HG02642 (cell line): ENCODE measurements around the gene LBX1.
"Not testable (repeated sequence)": the region's sequence is repeated elsewhere in the genome, so short reads cannot be mapped to it uniquely, and the experiment has no call there.

Experiments used
- ATAC-seq: cut with Tn5 transposase; IDR thresholded peaks from one replicate; pipeline ENCODE4 v1.9.1; 2021; ENCODE audit warnings: mild to moderate bottlenecking; ENCODE audit not compliant: unreplicated experiment, poor library complexity

Gene LBX1

DNA sequence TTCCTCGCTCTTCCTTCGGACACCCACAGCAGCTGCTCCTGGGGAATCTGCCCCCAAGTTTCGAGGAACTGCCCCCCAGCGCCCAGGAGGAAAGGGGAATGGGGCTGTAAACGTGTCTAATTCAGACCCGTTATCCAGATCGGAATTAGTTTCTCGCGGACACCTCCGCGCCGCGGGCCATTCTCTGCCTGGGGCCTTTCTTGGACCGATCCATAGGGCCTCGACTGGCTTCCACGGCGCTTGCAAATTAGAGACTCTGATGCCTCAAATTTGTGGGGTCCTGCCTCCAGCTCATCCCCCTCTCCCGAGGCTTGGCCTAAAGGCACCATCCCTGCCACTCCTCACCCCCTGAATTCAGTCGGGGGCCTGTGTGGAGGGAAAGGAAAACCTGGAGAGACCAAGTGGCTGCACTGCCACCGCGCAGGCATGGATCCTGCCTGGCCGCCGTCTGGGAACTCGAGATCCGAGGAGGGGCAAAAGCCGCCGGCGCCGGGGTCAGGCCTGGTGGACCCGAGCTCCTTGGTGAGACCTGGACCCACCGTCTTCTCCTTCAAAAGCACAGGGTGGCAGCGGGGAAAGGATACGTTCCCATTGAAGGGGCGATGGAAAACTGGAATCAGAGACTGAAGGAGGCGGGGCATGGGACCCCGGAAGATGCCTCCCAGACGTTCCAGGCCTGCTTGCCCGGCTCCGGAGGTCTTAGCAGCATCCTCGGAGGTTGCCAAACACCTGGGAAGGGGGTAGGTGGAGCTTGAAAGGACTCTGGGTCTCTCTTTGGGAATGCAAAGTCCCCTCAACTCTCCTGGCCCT, 13.7 kb downstream of the LBX1 start:
- no peak for ATAC-seq

DNA sequence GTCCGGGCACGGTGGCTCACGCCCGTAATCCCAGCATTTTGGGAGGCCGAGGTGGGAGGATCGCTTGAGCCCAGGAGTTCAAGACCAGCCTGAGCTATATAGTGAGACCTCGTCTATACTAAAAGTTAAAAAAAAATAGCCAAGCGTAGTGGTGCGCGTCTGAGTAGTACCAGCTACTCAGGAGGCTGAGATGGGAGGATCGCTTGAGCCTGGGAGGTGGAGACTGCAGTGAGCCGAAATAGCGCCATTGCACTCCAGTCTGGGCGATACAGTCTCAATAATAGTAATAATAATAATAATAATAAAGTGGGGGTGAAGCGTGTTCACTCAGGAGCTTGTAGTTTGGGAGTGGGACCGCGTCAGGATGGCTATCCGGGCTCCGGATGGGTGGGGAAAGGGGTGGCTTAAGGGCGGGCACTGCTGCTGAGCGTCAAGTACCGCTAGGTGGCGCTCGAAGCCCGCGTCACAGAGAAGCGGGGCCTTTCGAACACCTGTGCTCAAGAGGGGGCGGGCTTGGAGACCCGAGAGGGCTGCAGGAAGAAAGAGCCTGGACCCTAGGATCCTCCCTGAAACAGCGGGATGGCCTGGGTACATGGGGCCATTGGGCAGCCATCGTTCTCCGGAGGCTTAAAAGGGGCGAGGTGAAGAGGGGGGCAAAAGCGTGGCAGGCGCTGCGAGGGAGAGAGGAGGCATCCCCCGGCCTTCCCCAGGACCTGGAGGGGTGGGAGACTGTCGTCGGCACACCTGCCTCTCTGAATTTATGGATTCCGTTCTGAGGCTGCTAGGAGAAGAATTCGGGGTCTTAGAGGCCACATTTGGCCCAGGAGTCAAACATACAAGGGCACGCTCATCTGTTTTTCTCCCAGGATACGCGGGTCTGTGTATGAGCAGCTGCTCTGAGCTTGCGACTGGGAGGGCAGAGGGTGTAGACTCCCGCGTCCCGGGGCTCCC, 14.5 kb downstream of the LBX1 start:
- ATAC-seq, result no peak

DNA sequence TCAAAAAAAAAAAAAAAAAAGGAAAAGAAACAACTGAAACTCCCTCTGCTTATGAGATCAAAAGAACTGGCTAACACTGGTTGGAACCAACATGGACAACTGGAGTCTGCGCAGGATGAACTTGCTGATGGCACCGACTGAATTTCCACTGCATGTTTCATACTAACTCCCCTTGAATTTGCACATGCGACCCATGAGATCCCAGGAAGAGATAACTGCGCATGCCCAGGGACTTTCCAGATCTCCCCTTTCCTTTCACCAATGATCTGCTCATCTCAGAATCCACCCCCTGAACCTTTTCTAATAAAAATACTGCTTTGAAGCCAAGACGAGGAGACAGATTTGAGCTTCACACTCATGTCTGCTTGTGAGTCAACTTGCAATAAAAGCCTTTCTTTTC, 20.7 kb downstream of the LBX1 start:
- ATAC-seq, result no peak

DNA sequence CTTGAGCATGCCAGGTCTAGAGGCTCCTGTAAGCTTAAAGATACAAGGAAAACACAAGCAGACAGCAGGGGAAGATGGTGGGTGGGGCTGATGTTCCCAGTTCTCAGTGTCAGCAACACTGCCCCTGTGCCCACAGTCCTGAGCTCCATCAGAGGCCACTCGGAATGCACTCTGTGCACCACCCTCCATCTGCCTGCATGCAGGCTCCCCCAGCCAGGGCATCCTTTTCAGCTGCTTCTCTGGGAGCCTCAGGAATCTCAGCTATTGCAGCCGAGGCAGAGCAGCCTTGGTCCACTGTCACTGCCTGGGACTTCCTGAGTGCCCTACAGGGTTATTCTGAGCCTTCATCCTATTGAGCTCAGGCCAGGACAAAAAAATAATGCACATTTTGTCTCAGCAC, 22.2 kb downstream of the LBX1 start:
- ATAC-seq, result no peak

DNA sequence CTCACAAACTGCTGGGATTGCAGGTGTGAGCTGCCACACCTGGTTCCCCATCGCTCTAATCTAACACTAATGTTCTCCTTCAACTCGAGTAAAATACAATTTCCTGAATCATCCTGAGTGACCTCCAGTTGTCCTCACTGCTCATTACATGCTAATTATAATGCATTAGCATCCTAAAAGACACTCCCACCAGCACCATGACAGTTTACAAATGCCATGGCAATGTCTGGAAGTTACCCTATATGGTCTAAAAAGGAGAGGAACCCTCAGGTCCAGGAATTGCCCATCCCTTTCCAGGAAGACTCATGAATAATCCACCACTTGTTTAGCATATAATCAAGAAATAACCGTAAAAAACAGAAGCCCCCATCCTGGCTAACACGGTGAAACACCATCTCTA, 26.6 kb downstream of the LBX1 start:
- not testable (repeated sequence) for ATAC-seq

DNA sequence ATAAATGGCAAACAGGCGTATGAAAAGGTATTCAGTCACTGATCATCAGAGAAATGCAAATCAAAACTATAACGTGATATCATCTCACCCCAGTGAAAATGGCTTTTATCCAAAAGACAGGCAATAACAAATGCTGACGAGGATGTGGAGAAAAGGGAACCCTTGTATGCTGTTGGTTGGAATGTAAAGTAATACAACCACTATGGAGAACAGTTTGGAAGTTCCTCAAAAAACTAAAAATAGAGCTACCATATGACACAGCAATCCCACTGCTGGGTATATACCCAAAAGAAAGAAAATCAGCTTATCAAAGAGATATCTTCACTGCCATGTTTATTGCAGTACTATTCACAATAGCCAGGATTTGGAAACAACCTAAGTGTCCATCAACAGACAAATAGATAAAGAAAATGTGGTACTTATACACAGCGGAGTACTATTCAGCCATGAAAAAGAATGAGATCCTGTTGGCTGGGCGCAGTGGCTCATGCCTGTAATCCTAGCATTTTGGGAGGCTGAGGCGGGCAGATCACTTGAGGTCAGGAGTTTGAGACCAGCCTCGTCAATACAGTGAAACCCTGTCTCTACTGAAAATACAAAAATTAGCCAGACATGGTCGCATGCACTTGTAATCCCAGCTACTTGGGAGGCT, 30.8 kb downstream of the LBX1 start:
- not testable (repeated sequence) for ATAC-seq

DNA sequence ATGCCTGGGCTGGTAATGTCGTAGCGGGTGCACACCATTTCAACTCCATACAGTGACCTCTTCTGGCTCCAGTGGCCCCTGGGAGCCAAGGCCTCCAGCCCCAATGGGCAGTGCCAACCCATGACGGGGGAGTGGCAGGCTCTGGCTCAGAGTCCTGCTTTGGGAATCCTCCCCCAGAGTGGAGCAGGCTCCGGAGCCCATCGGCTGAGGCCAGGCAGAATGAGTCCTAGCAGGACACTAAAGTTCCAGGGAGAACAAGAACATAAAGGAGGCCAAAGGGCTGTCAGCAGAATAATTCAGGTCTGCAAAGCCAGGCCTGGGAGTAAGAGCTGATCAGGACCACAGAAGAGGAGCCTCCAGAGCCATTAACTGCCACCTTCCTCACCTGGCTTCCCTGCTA, 33.3 kb downstream of the LBX1 start:
- no peak for ATAC-seq

DNA sequence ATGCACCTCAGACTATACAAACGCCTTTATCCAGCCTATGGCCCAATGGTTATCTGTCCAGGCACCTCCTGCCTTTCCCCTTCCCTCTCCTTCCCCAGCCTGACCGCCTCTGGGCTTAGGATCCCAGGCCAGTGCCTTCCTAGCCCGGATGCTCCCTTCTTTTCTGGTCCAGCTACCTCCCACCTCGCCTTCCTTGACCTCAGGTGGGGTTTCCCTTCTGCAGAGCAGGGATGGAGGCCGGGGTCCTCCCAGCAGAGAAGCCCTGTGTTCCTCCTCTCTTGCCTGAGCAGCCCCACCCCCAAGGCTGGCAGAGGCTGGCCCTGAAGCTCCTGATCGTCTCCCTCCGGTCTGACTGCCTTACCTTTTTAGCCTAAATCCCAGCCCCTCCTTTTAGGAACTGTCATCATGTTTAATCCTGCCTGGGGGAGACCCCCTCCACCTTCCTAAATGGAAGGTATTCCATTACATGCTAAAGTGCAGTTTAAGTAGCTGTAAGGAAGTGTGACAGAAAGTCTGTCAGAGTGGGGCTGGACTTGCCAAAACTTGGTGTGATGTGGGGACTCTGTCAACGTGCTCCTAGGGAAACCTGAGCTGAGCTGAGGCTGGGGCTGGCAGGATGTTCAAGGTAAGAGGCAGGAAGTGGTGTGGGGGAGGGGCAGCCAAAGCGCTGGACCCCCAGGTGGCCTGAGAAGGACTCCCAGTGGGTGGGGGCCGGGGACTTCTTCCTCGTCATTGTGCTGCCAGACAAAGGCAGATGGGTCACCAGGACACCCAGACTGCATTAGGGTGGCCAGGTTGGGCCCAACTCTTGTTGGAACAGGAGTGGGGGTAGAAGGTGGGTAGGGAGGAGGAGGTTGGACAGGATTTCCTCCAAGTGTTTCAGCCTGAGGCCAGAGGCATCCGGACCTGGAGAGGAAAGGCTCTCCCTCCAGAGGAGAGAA, 39.5 kb downstream of the LBX1 start:
- ATAC-seq, result no peak

DNA sequence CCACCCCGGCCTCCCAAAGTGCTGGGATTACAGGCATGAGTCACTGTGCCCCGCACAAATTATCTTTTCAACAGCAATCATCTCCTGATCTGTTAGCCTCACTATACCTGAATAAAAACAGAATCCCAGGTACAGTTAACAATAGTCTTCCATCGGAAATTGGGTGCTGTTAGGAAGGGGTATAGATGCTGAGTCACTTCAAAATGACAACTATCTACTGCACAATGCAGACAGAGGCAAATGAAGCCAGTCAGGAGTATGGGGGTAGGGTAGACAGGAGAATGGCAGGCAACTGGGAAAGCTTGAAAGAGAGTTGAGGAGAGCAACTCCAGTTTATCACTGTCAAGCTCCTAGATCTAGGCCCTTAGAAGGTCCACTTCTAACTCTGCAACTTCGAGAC, 40.3 kb downstream of the LBX1 start:
- no peak for ATAC-seq

DNA sequence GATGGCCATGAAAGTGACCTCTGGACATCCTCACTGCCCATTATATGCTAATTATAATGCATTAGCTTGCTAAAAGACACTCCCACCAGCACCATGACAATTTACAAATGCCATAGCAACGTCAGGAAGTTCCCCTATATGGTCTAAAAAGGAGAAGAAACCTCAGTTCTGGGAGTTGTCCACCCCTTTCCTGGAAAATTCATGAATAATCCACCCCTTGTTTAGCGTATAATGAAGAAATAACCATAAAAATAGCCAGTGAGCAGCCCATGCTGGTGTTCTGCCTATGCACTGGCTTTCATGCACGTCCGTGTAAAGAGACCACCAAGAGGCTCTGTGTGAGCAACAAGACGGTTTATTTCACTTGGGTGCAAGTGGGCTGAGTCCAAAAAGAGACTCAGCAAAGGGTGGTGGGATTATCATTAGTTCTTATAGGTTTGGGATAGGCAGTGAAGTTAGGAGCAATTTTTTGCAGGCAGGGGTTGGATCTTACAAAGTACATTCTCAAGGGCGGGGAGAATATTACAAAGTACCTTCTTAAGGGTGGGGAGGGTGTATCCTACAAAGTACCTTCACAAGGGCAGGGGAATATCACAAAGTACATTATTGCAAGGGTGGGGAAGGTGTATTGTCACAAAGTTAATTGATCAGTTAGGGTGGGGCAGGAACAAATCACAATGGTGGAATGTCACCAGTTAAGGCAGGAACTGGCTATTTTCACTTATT, 45.6 kb downstream of the LBX1 start:
- ATAC-seq, result no peak

DNA sequence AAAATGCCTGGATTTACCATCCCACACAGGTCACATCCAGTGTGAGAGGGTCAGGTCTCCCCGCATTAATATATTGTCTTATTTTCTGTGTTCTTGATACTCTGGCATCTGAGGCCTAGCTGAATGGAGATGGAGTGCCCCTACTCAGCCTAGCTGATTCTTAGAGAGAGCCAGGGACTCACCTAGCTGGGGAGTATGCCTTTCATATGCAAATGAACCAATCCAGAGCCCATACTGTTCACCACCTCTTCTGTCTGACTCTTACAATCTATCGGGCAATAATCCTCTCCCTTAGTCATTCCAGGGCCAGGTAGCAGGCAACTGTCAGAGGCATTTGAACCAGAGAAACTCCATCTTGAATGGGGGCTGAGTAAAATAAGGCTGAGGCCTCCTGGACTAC, 46.3 kb downstream of the LBX1 start:
- no peak for ATAC-seq
